OCI-LY7 (cell line): Measurements from ENCODE around the gene UCK1. TPM values are rescaled to one million over a fixed set of nuclear protein-coding genes. Genes with fewer than 3 reads are reported as not detected.

Experiments
- BruUV-seq: library from RNA; stranded (reverse); fragments of 400-500 nt; replicated peaks from 2 replicates; lab custom pipeline; 2021; lab: Mats Ljungman, UMichigan
- CTCF ChIA-PET: fragments of 300-600 bp; sonication (Branson Sonifier 250); formaldehyde crosslinking; loops from one replicate; lab custom pipeline; 2022; ENCODE audit warnings: antibody characterized with exemption; ENCODE audit not compliant: unreplicated experiment; lab: Charles Lee
- POLR2A ChIA-PET: fragments of 300-600 bp; sonication (Branson Sonifier 250); formaldehyde crosslinking; loops from one replicate; lab custom pipeline; 2022; ENCODE audit warnings: antibody characterized with exemption; lab: Charles Lee
- DNase-seq: peaks from one replicate; pipeline ENCODE4 v3.0.0-alpha.2; 2015; ENCODE audit warnings: low spot score
- H2AFZ ChIP-seq: fragments of 200-600 bp; sonication (generic), shearing (Covaris generic); 2 replicates; pipeline ENCODE4 v1.6.1; 2014; ENCODE audit warnings: mild to moderate bottlenecking, antibody characterized with exemption, low read length, moderate library complexity
- H3K27ac ChIP-seq: fragments of 200-600 bp; sonication (generic); 2 replicates; pipeline ENCODE4 v1.5.1; 2014; ENCODE audit warnings: mixed run types, low read depth, mild to moderate bottlenecking, moderate library complexity, low read length, inconsistent platforms; ENCODE audit not compliant: poor library complexity, severe bottlenecking
- H3K36me3 ChIP-seq: fragments of 200-600 bp; sonication (generic); 2 replicates; pipeline ENCODE4 v1.6.1; 2014; ENCODE audit warnings: mild to moderate bottlenecking, antibody characterized with exemption, low read length, moderate library complexity, mixed read lengths; ENCODE audit not compliant: insufficient read depth
- H3K4me1 ChIP-seq: fragments of 200-600 bp; sonication (generic); 2 replicates; pipeline ENCODE4 v1.5.1; 2014; ENCODE audit warnings: mild to moderate bottlenecking, low read length; ENCODE audit not compliant: insufficient read depth, poor library complexity, severe bottlenecking
- H3K4me2 ChIP-seq: fragments of 200-600 bp; sonication (generic); 2 replicates; pipeline ENCODE4 v1.6.1; 2014; ENCODE audit warnings: mild to moderate bottlenecking, low read length
- H3K4me3 ChIP-seq: fragments of 200-600 bp; sonication (generic); 2 replicates; pipeline ENCODE4 v1.5.1; 2014; ENCODE audit warnings: mild to moderate bottlenecking, low read depth, low read length; ENCODE audit not compliant: poor library complexity, severe bottlenecking
- H3K79me2 ChIP-seq: fragments of 200-600 bp; sonication (generic); 2 replicates; pipeline ENCODE4 v1.6.1; 2016; ENCODE audit warnings: low read depth, mild to moderate bottlenecking, low read length, moderate library complexity, mixed read lengths; ENCODE audit not compliant: insufficient read depth
- H3K9me2 ChIP-seq: fragments of 200-600 bp; sonication (generic); 2 replicates; pipeline ENCODE4 v1.6.1; 2016; ENCODE audit warnings: mild to moderate bottlenecking, low read length, mixed read lengths; ENCODE audit not compliant: insufficient read depth
- H3K9me3 ChIP-seq: fragments of 200-600 bp; sonication (generic); 2 replicates; pipeline ENCODE4 v1.6.1; 2014; ENCODE audit warnings: mild to moderate bottlenecking, mixed run types, low read length, mixed read lengths
- H4K20me1 ChIP-seq: fragments of 200-600 bp; sonication (generic); 2 replicates; pipeline ENCODE4 v1.6.1; 2014; ENCODE audit warnings: mild to moderate bottlenecking, antibody characterized with exemption, low read length, moderate library complexity, mixed read lengths; ENCODE audit not compliant: insufficient read depth
- CTCF ChIP-seq: fragments of 200-600 bp; sonication (generic); conservative IDR thresholded peaks from 2 replicates; pipeline ENCODE4 v1.5.1; 2014; ENCODE audit warnings: mild to moderate bottlenecking, antibody characterized with exemption, low read length, moderate library complexity, mixed read lengths
- EZH2phosphoT487 ChIP-seq: fragments of 200-600 bp; sonication (generic); IDR thresholded peaks from 2 replicates; pipeline ENCODE4 v1.6.1; 2018; ENCODE audit warnings: low read depth, borderline replicate concordance, mild to moderate bottlenecking, mixed run types, antibody characterized with exemption, low read length, moderate library complexity, mixed read lengths
- intact Hi-C: fragments of 100-400 bp; cut with micrococcal nuclease; formaldehyde crosslinking; loops from one replicate; pipeline ENCODE4 v1.10.0; 2022; ENCODE audit not compliant: unreplicated experiment
- total RNA-seq, 2 experiments: library from RNA; depleted of rRNA in 1 of 2; stranded (reverse); fragments of >200 nt in 1 of 2; shearing (Covaris generic) in 1 of 2; gene quantifications; 2 replicates each; pipeline ENCODE4 v1.2.3, GENCODE V29; 2014 to 2022

The UCK1 gene
- total RNA-seq, 2 experiments from 2014 or later, result 25.9 to 29.0 TPM

- ChIA-PET POLR2A (no interaction called here), CTCF (no interaction called here)
- Histone ChIP-seq H3K79me2 (no peaks in the 10 kb centered on the region), H3K9me3 (no peaks in the 10 kb centered on the region), H3K4me1 (no peaks in the 10 kb centered on the region), H3K4me3 (no peak overlapping the region), H4K20me1 (no peaks in the 10 kb centered on the region), H3K9me2 (no peaks in the 10 kb centered on the region), H2AFZ (no peak overlapping the region), H3K27ac (no peak overlapping the region), H3K36me3 (peaks cover 97% of the 10 kb centered on the region), H3K4me2 (no peak overlapping the region)
- no peak for DNase-seq
- TF ChIP-seq CTCF, result no peak
- no peak for TF ChIP-seq EZH2phosphoT487
- intact Hi-C loops, result loop anchor here (1.0 to 2.0 kb wide), 3 partner anchors 83 to 128 kb away; partner anchors contain the start of gene PRRC2B
- no TSS peak for BruUV-seq
Measured at GRCh38 chr9:131477816-131478419, 53.1 kb downstream of the UCK1 start.

GRCh38 chr9:131477367-131477766 is 53.7 kb downstream of the UCK1 start:
- H3K27ac ChIP-seq, result no peak overlapping the region
- no peak for DNase-seq
- no peaks in the 10 kb centered on the region for H4K20me1 ChIP-seq
- no peak overlapping the region for H3K4me3 ChIP-seq
- H3K9me3 ChIP-seq, result no peaks in the 10 kb centered on the region
- no peak overlapping the region for H2AFZ ChIP-seq
- H3K4me1 ChIP-seq, result no peaks in the 10 kb centered on the region
- CTCF ChIA-PET, result no interaction called here
- H3K9me2 ChIP-seq, result no peaks in the 10 kb centered on the region
- TF ChIP-seq CTCF, result no peak
- TF ChIP-seq EZH2phosphoT487, result no peak
- BruUV-seq, result no TSS peak
- intact Hi-C loops, result no loop called here
- no peak overlapping the region for H3K4me2 ChIP-seq
- no peaks in the 10 kb centered on the region for H3K79me2 ChIP-seq
- H3K36me3 ChIP-seq, result peaks cover 96% of the 10 kb centered on the region
- POLR2A ChIA-PET, result no interaction called here

GRCh38 chr9:131476777-131477345 is 54.2 kb downstream of the UCK1 start:
- Histone ChIP-seq H3K79me2 (no peaks in the 10 kb centered on the region; the same call in 1 of the 2 replicates), H3K27ac (no peak overlapping the region), H3K9me3 (no peaks in the 10 kb centered on the region), H3K4me2 (no peak overlapping the region), H4K20me1 (no peaks in the 10 kb centered on the region), H3K9me2 (no peaks in the 10 kb centered on the region), H3K4me3 (no peak overlapping the region), H2AFZ (no peak overlapping the region), H3K36me3 (peaks cover 95% of the 10 kb centered on the region), H3K4me1 (no peaks in the 10 kb centered on the region)
- ChIA-PET CTCF (no interaction called here), POLR2A (no interaction called here)
- BruUV-seq, result no TSS peak
- DNase-seq, result no peak
- intact Hi-C loops, result no loop called here
- no peak for TF ChIP-seq CTCF
- no peak for TF ChIP-seq EZH2phosphoT487
